Measurements from ENCODE around the gene CETN3.

The CETN3 gene

GRCh38 chr5:90368454-90369246 lies 40.9 kb downstream of the CETN3 start:
- no peak overlapping the region for H3K4me3 ChIP-seq
- no peaks in the 10 kb centered on the region for H3K27me3 ChIP-seq
- intact Hi-C loops (cut with DNase I; ENCODE audit: low total_unique reads), result no loop called here
- peaks cover 0 to 7% (median 0%) of the 10 kb centered on the region in 3 donors for H3K9me3 ChIP-seq
- H3K4me1 ChIP-seq, result no peaks in the 10 kb centered on the region
- no peak overlapping the region for H3K27ac ChIP-seq
- no peaks in the 10 kb centered on the region for H3K36me3 ChIP-seq
- no peak for DNase-seq
- no peak for TF ChIP-seq CTCF (IDR thresholded peaks at IDR 0.05)

GRCh38 chr5:90367879-90368278 lies 41.7 kb downstream of the CETN3 start:
- H3K4me3 ChIP-seq, result no peak overlapping the region

GRCh38 chr5:90366948-90367347 lies 42.6 kb downstream of the CETN3 start:
- H3K4me1 ChIP-seq, result no peaks in the 10 kb centered on the region
- DNase-seq, result no peak
- intact Hi-C loops (cut with DNase I; ENCODE audit: low total_unique reads), result no loop called here
- peaks cover 0 to 7% (median 0%) of the 10 kb centered on the region in 3 donors for H3K9me3 ChIP-seq
- H3K27me3 ChIP-seq, result no peaks in the 10 kb centered on the region
- no peak for TF ChIP-seq CTCF (IDR thresholded peaks at IDR 0.05)
- H3K36me3 ChIP-seq, result no peaks in the 10 kb centered on the region
- no peak overlapping the region for H3K27ac ChIP-seq
- no peak overlapping the region for H3K4me3 ChIP-seq

More at GRCh38 chr5:90367879-90368278, 41.7 kb downstream of the CETN3 start:
- no peaks in the 10 kb centered on the region for H3K4me1 ChIP-seq
- H3K9me3 ChIP-seq, result peaks cover 0 to 7% (median 0%) of the 10 kb centered on the region in 3 donors
- no peak overlapping the region for H3K27ac ChIP-seq
- DNase-seq, result no peak
- H3K27me3 ChIP-seq, result no peaks in the 10 kb centered on the region
- intact Hi-C loops (cut with DNase I; ENCODE audit: low total_unique reads), result no loop called here
- H3K36me3 ChIP-seq, result no peaks in the 10 kb centered on the region
- TF ChIP-seq CTCF (IDR thresholded peaks at IDR 0.05), result no peak

GRCh38 chr5:90365328-90365727 lies 44.2 kb downstream of the CETN3 start:
- Histone ChIP-seq H3K4me1 (no peaks in the 10 kb centered on the region), H3K27ac (no peak overlapping the region), H3K36me3 (no peaks in the 10 kb centered on the region), H3K9me3 (no peaks in the 10 kb centered on the region), H3K27me3 (no peaks in the 10 kb centered on the region), H3K4me3 (no peak overlapping the region)
- no peak for TF ChIP-seq CTCF (IDR thresholded peaks at IDR 0.05)
- intact Hi-C loops (cut with DNase I; ENCODE audit: low total_unique reads), result no loop called here
- DNase-seq, result no peak

GRCh38 chr5:90359073-90359920 lies 50.3 kb downstream of the CETN3 start:
- TF ChIP-seq CTCF (IDR thresholded peaks at IDR 0.05), result no peak
- intact Hi-C loops (cut with DNase I; ENCODE audit: low total_unique reads), result no loop called here
- no peak overlapping the region for H3K27ac ChIP-seq

More at GRCh38 chr5:90359073-90359920, 50.3 kb downstream of the CETN3 start:
- H3K36me3 ChIP-seq, result no peaks in the 10 kb centered on the region
- no peaks in the 10 kb centered on the region for H3K4me1 ChIP-seq
- DNase-seq, result no peak
- H3K4me3 ChIP-seq, result no peak overlapping the region
- H3K9me3 ChIP-seq, result no peaks in the 10 kb centered on the region
- no peaks in the 10 kb centered on the region for H3K27me3 ChIP-seq
